ENCODE data around the gene EAPP.

DNA sequence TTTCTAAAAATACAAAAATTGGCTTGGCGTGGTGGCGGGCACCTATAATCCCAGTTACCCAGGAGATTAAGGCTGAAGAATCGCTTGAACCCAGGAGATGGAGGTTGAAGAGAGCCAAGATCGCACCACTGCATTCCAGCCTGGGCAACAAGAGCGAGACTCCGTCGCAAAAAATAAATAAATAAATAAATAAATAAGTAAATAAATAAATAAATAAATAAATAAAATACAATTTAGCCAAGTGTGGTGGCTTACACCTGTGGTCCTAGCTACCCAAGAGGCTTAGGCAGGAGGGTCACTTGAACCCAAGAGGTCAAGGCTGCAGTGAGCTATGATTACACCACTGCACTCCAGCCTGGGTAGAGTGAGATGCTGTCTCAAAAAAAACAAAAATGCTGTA, 51.0 kb downstream of the EAPP start:
- TF ChIP-seq, protein P1, sequence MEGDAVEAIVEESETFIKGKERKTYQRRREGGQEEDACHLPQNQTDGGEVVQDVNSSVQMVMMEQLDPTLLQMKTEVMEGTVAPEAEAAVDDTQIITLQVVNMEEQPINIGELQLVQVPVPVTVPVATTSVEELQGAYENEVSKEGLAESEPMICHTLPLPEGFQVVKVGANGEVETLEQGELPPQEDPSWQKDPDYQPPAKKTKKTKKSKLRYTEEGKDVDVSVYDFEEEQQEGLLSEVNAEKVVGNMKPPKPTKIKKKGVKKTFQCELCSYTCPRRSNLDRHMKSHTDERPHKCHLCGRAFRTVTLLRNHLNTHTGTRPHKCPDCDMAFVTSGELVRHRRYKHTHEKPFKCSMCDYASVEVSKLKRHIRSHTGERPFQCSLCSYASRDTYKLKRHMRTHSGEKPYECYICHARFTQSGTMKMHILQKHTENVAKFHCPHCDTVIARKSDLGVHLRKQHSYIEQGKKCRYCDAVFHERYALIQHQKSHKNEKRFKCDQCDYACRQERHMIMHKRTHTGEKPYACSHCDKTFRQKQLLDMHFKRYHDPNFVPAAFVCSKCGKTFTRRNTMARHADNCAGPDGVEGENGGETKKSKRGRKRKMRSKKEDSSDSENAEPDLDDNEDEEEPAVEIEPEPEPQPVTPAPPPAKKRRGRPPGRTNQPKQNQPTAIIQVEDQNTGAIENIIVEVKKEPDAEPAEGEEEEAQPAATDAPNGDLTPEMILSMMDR (IDR thresholded peaks at IDR 0.05) = no peak
- TF ChIP-seq POLR2A (IDR thresholded peaks at IDR 0.05) (no peak), POLR2AphosphoS5 (IDR thresholded peaks at IDR 0.05) (no peak), EP300 (IDR thresholded peaks at IDR 0.05) (no peak)
